NCI-H774 (cell line): ENCODE data around the gene PHF21B.

ENCODE experiments used
- DNase-seq: peaks from one replicate; lab custom pipeline; 2025; lab: John Stamatoyannopoulos, UW

The PHF21B gene

GRCh38 chr22:44990328-44990727 is 19.5 kb downstream of the PHF21B start:
- DNase-seq: no peak

GRCh38 chr22:44988671-44989070 is 21.1 kb downstream of the PHF21B start:
- DNase-seq: no peak

- no peak for DNase-seq
Measured at GRCh38 chr22:44986926-44987325, 22.9 kb downstream of the PHF21B start.

- DNase-seq: no peak
Measured at GRCh38 chr22:44985906-44986527, 23.8 kb downstream of the PHF21B start.

GRCh38 chr22:44983878-44984482 is 25.8 kb downstream of the PHF21B start:
- no peak for DNase-seq

GRCh38 chr22:44982445-44982844 is 27.4 kb downstream of the PHF21B start:
- DNase-seq: no peak

GRCh38 chr22:44981857-44982256 is 27.9 kb downstream of the PHF21B start:
- no peak for DNase-seq

GRCh38 chr22:44979154-44979553 is 30.7 kb downstream of the PHF21B start:
- DNase-seq: no peak

GRCh38 chr22:44975427-44976262 is 34.2 kb downstream of the PHF21B start:
- DNase-seq: no peak

- DNase-seq: no peak
Measured at GRCh38 chr22:44974454-44974853, 35.4 kb downstream of the PHF21B start.

- DNase-seq: no peak
Measured at GRCh38 chr22:44973829-44974228, 36.0 kb downstream of the PHF21B start.

- DNase-seq: no peak
Measured at GRCh38 chr22:44972363-44973083, 37.3 kb downstream of the PHF21B start.

GRCh38 chr22:44971651-44972362 is 38.0 kb downstream of the PHF21B start:
- no peak for DNase-seq

GRCh38 chr22:44970291-44970690 is 39.5 kb downstream of the PHF21B start:
- no peak for DNase-seq

- no peak for DNase-seq
Measured at GRCh38 chr22:44969817-44970216, 40.0 kb downstream of the PHF21B start.

- DNase-seq: no peak
Measured at GRCh38 chr22:44968736-44969135, 41.1 kb downstream of the PHF21B start.

GRCh38 chr22:44965171-44965570 is 44.6 kb downstream of the PHF21B start:
- no peak for DNase-seq

GRCh38 chr22:44964722-44965078 is 45.1 kb downstream of the PHF21B start:
- DNase-seq: no peak

GRCh38 chr22:44963832-44964721 is 45.7 kb downstream of the PHF21B start:
- DNase-seq: no peak

- DNase-seq: no peak
Measured at GRCh38 chr22:44962741-44963454, 46.9 kb downstream of the PHF21B start.
